Erythroblast (primary cell): Measurements from ENCODE around the gene UBE2K.

Experiments
- GATA1 ChIP-seq: IDR thresholded peaks from 2 replicates; pipeline ENCODE4 v1.6.1; 2011; ENCODE audit warnings: low read depth, mild to moderate bottlenecking, control low read depth, low read length, moderate library complexity
- POLR2A ChIP-seq: IDR thresholded peaks from 2 replicates; pipeline ENCODE4 v1.6.1; 2011; ENCODE audit warnings: mild to moderate bottlenecking, low read length

DNA sequence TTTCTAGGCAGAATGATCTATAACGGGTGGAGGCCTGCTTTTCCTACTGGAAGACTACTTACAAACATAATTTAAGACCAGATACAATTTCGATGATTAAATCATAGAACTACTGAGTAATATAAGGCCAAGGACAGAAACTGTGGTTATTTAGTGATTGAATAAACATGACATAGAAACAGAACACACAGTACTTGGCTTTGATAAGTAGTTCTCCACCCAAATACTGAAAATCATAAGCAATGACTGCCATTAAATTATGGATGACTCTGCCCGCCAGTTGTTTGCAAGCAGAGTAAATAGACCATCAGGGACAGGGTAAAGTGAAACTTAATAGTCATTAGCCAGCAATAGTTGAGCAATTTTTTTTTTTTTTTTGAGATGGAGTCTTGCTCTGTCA is 42.1 kb upstream of the UBE2K start:
- TF ChIP-seq POLR2A (no peak), GATA1 (no peak)
